HG03342 (cell line): ENCODE results near the gene CACNA1C.

ENCODE experiments used
- ATAC-seq: cut with Tn5 transposase; IDR thresholded peaks from one replicate; pipeline ENCODE4 v1.9.1; 2021; ENCODE audit warnings: mild to moderate bottlenecking, moderate library complexity; ENCODE audit not compliant: unreplicated experiment

The CACNA1C gene

DNA sequence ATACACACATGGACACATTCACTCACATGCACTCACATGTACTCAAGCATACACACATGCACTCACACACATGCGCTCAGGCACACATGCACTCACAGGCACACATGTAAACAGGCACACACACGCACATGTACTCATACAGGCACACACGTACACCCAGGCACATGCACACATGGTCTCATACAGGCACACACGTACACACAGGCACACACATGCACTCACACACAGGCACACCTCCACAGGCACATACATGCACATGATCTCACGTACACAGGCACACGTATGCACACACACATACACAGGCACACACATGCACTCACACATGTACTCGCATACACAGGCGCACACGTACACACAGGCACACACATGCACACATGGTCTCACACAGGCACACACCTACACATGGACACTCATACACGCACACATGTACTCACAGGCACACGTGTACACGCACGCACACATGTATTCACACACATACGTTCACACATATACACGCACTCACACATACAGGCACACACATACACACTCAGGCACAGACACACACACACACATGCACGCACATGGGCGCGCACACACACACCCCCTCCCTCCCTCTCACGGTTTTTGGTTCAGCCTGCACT is 138.9 kb downstream of the CACNA1C start:
- ATAC-seq = no peak

DNA sequence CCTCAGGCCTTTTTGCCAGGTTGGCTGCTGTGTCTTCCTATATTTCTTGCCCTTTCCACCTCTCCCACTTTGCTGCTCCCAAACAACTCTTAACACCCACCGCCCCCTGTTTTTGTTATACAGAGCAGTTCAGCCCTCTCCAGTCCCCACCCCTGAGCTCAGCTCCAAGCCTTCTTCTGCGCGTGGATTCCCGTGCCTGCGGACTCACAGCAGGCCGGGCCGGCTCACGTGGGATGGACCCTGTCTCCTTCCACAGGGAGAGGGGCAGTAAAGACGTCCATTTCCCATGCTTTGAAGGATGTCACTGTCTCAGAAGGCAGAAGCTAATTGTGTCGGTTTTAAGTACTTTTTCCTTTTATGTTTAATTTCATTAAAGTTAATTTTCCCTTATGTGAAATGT is 139.4 kb downstream of the CACNA1C start:
- no peak for ATAC-seq

DNA sequence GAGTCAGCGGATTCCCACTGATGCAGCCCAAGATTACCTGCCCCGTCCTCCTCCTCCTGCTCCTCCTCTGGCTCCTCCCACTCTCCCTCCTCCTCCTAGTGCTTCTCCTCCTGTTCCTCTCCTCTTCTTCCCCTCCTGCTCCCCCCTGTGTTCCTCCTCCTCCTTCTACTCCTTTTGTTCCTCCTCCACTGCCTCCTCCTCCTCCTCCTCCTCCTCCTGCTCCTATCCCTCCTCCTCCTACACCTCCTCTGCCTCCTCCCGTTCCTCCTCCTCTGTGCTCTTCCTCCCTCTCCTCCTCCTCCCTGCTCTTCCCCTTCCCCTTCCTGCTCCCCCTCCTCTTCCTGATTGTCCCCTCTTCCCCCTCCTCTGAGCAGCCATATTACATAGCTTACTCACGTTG is 141.3 kb downstream of the CACNA1C start:
- ATAC-seq = no peak

DNA sequence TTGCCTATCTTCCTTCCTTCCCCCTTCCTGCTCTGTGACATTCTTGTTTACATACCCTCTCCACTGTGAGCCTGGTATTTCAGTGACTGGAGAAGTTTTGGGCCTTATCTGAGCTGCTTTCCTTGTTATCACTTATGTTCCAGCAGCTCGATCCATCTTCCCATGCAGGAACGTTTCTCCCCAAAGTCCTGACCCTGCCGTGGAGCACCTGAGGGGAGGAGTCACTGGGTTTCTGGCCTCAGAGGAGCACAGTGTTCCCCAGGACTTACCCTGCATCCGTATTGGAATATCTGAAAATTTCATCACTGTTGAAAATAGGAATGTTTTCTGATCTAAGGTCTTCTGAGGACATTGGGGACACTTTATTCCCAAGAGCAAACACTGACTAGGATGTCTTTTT is 141.8 kb downstream of the CACNA1C start:
- no peak for ATAC-seq

DNA sequence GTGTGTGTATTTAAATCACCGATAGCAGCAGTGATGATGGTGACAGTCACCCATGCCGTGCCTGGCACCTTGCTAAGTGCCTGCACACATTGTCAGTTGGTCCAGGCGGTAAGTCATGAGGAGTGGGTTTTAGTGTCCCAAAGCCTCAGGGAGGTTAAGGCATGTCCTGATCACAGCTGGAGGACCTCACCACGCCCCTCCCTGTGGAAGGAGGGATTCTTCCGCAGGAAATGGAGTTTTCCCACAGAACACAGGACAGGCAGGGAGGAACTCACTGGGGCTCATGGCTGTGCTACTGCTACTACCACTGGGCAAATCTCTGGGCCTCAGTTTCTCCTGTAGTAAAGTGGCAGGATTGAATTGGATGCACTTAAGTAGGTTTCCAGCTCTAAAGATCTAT is 142.3 kb downstream of the CACNA1C start:
- no peak for ATAC-seq

DNA sequence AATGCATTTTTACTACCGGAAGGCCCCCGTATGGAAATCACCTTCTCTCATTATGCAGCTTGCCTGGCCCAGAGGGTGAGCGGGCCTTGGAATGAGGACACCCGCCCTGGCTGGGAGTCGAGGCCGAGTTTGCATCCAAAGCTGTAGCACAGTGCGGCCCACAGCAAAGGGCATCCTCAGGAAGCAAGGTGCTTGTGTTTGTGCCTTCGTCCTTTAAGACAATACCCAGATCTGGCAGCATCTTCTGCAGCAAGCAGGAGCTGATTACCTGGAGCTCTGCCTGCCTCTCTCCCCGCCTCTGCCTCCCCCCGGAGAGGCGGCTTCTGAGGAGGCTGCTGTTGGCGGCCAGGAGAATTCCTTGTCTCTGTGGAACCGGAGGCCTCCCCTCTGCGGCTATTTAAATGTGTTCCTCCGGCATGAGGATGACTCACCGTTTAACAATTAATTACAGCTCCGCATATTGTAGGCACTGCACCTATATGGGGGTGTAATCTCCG is 145.3 kb downstream of the CACNA1C start:
- ATAC-seq = no peak

DNA sequence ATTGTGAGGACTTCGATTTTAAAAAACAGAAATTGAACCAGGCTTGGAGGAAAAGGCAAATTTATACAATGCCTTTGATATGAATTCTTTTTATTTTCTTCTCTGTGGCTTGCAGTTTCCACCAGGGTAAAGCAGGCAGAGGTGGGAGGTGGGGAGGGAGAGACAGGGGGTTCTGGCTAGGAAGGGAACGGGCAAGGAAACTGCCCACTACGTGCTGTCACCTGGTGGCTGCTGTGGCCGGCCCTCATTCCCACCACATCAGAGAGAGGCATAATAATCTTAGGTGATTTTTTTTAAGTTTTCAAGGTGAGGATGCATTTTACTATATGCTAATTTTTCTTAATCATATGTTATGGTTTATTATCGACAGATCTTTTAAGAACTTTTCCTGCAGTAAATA is 145.8 kb downstream of the CACNA1C start:
- ATAC-seq = no peak

DNA sequence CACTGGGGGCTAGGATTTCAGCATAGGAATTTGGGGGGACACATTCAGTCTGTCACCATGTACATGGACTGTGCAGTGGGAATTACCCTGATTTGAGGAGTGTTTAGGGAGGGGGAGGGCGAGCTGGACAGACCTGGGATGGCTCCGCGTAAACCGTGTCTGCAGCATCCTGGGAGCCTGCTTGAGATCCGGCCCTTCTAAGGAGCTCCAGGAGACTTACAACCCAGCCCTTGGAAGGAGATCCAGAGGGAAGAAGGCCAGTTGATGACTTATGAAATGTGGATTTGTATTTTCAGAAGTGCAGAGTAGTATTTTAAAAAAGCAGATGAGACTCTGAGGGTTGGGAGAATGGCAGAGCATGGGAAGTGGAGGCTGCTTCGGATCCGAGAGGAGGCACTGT is 153.2 kb downstream of the CACNA1C start:
- no peak for ATAC-seq

DNA sequence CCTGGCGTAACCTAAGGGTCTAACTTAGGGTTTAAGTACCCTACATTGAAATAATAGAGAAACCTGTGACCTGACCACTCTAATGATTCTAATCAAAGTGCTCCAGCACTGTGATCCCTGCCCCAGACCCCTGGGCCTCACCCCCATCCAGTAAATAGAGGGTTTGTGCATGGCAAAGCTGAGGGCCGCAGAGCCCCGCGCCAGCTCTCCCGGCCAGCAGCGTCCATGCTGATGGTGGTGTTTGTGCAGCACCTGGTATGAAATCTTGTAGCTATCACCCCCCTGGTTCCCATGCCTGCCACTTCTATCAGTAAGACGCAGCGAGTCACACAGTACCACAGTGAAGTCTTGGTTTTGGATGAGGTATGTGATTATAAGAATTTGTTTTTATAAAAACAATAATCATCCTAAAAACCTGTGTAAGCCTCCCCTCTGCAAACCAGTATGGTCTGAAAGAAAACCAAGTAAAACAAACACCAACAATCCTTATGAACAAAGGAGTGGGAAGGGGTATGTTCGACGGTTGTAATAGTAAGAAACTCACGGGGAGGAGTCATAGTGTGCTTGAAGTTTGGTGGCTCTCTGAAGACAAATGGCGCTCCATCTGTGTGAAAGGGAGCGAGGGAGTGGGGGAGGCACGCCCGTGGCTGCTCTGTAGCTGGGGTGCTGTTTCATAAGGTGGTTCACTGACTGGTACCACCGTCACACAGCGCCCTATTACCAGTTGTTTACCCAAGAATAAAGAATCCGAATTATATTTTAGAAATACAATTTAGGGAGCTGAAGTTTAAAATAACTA is 156.2 kb downstream of the CACNA1C start:
- no peak for ATAC-seq

DNA sequence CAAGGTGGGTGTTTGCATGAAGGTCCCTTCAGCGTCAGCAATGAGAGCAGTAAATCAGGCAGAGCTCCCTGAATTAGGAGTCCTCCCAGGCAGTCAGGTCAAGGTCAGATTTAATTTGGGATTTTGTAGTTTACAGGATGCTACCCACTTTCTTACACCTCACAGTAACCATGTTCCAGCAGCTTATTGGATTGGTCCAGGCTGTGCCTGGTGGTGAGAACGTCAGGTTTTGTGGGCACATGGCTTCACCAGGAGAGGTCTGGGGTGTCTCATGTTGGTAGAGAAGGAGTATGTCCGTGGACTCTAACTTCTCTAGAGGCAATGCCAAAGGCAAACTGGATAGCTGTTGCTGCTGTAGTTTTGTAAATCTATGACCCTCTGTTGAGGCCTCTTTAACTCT is 158.3 kb downstream of the CACNA1C start:
- ATAC-seq = no peak

DNA sequence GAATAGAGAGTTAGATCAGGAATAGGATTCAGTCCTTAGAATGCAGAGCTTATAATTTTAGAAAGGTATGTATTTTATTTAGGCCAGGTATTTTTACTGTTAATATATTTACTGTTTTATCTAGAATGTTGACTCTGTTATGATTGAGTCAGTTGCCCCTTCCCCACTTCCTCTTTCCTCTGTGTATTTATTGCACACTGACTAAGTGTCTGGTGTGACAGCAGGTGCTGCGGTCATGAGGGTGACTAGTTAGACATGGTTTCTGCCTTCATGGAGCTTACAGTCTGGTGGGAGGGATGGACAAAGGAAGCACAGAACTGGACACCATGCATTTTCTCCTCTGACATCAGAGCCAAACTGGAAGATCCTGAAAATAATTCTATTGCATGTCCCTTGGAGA is 159.8 kb downstream of the CACNA1C start:
- no peak for ATAC-seq

DNA sequence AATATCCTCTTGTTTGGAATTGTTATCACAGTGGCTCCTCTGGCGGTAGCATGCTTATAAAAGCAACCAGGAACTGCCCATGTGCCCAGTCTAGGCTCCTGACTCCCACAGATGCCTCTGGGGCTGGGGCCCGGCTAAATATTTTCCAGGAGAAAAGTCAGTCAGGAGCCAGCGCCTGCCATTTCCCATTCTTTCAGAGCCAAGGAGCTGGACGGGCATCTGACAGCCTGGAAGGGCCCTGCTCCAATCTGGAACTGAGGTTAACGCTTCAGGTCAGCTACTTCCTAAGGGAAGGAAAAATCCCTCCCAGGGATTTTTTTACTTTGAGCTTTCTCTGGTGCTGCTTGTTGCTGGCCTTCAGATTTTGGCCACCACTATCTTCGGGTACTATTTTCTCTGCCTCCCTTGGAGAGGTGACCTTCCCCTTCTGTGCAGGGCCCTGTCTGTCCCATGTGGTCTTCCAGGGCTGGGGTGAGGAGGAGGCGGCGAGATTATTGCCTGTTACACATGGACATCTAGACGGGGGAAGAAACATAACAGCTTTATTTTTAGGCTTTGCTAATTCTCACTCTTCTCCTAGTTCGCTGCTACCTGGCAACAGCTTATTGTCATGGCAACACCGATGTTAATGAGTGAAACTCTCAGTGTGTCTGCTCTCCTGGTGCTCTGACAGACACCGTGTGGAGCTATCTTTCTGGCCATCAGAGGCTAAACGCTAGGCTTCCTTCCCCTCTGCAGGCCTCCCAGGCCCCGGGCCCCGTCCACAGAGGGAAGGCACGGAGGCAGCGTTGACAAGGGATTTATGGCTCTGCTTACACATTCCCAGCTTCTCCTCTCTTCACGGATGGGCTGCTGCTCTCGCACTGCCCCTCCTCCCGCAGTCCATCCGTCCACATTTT is 160.4 kb downstream of the CACNA1C start:
- ATAC-seq = no peak

DNA sequence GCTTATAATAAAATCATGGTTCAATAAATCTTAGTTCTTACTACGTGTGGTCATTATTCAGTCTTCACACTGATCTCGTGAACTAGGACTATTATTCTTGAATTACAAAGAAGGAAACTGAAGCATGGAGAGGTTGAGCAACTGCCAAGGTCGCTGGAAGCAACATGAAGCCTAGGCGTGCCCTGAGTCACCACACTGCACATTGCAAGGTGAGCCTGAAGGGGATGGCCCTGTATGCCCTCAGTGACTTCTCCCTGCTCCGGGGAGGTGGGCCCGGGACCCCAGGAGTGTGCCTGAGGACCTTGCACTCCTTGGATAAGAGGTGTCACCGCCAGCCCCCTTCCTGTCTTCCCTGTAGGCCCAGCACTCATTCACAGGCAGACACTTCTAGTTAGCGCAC is 161.6 kb downstream of the CACNA1C start:
- ATAC-seq = no peak

DNA sequence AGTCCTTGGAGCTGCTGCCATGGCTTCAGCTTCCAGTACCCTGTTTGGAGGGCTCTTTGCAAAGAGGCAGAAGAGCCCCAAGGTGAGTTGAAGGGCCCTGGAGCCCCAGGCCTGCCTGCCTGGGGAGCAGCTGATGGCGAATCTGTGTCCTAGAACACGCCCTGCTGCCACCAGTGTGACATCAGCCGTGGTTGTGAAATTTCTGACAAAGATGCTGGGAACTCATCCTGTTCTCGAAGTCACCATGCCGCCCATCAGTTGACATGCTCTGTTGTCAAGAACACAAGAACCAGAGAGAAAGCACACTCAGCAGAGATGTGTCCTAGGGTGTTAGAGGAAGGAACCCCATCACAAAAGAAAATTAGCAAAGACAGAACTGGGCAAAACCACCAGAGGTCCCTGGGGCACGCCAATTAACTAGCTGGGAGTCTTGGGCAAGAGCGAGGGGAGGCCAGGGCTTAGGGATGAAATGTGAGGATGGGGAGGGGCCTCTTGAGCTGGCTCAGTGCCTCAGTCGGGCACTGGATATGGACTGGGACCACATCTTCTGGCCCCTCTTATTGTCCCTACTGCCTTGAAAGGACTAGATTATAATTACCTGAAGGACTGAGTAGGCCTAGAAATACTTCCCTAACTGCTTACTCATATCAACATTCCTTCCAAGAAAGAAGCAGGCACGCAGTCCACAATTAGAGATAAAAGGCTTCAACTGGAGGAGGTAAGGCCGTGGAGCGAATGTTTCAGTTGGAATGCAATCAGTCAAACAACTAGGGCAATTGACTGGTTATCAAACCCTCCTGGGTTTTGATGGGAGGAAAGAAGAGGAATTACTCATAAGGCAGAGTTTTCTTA is 163.1 kb downstream of the CACNA1C start:
- ATAC-seq = no peak

DNA sequence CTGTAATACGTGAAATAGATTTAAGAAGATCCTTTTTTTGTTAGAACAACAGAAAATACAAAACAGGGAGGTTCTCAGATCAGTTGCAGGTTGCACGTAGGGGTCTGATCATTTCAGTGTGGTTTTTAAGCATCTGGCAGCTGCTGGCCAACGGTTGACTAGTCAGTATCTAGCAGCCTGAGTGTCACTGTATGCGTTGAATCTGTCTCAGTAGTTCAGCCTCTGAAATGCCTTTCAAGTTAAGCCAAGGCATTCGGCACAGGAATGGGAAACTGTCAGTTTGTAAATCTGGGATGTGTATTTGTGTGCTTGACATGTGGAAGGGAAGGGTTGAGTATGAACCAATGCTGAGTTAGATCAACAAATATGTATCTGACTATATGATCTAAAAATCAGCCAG is 165.9 kb downstream of the CACNA1C start:
- no peak for ATAC-seq

DNA sequence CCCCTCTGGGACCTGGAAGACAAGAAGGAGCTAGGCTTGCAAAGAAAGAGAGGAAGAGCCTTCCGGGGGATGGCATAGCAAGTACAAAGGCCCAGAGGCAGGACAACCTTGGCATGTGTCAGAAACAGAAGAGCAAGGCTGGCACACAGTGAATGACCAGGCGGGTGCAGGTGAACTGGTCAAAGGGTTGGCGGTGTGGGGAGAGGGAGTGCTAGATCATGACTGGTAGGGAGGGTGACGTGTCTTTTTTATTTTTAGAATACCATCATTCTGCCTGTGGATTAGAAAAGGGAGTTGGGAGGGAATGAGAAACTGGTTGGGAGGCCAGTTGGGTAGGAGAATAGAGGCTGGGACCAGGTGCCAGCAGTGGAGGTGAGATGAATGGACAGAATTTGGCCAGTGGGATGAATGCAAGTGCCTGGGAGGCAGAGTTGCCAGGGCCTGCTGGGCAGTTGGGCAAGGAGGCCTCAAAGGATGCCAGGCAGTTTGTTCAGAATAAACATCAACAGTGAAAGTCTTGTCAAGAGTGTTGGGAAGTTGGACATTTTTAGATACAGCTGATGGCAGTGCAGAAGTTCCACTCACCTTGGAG is 168.3 kb downstream of the CACNA1C start:
- ATAC-seq = no peak

DNA sequence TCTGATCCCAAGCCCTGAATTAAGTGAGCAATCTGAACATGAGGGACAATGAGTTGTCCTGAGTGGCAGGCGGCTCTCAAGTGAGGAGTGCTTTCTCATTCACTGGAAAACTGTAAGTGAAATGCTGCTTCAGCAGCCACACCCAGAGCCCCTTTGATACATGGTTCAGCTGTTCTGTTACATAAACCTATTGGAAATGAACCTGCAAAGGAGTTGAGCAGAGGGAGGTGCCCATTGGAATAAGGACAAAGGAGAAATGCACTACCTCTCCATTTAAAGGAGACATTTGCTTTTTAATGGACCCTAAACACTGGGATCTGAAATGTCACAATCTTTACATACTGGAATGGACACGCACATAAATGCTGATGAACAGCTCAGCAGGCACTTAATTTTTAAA is 169.9 kb downstream of the CACNA1C start:
- no peak for ATAC-seq

DNA sequence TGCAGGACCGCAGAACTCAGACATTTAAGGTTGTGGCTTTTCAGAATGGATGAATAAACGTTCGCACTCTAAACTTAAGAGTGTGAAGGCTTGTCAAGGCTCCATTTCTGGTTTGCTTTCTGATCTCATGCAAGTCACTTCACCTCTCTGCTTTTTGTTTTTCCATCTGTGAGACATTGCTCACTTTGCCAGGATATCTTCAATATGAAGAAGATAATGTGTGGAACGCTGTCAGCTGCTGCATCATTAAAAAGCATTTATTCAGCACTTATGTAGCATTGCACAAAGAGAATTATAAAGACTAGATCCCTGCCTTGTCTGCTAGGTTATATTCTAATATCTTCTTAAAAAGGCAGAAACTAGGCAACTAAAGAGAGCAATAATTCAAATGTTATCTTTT is 172.2 kb downstream of the CACNA1C start:
- ATAC-seq = no peak

DNA sequence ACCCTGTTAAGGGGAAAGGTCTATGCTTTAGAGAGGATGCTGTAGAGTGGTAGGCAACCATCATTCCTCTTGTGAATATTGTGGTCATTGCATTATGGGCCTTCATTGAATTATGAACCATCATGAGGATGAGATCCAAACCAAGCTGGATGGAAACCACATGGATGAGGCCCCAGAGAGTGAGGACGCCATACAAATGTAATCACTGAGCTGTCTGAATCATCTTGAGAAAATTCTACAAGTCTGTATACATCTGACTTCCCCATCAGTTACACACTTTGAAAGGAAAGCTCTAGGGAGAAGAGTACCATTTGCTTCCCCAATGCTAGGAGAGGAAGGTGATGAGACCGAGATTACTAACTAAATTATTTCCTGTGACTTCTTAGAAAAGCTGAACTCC is 172.9 kb downstream of the CACNA1C start:
- ATAC-seq = no peak

DNA sequence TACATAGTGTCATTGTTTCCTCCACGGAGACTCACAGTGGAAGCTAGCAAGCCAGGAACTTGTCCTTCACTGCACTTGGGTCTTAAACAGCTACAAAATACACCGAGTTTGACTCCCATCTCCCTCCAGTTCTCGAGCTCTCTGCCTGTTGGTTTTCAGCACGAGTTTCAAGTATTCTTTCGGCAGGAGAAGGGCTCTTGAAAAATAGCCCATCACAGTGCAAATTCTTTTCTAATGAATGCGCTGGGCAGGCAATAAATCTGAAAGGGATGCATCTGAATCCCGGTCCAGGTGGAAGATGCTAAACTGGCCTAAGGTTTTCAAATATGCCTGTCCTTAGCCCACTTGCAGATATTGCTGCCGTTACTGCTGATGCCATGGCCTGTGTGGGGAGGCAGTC is 173.9 kb downstream of the CACNA1C start:
- no peak for ATAC-seq
